GM12891 (cell line): ENCODE data around the gene PDE4DIP.
"Not testable (repeated sequence)": the region's sequence is repeated elsewhere in the genome, so short reads cannot be mapped to it uniquely, and the experiment has no call there.

Experiments
- PAX5 ChIP-seq: IDR thresholded peaks from 2 replicates; pipeline ENCODE4 v1.6.1; 2011; ENCODE audit warnings: low read length, moderate library complexity, mild to moderate bottlenecking; ENCODE audit not compliant: insufficient read depth, severe bottlenecking
- POLR2A ChIP-seq: IDR thresholded peaks from 2 replicates; pipeline ENCODE4 v1.6.1; 2011; ENCODE audit warnings: low read depth, low read length, control low read depth
- POLR2AphosphoS5 ChIP-seq: IDR thresholded peaks from 2 replicates; pipeline ENCODE4 v1.6.1; 2011; ENCODE audit warnings: low read depth, low read length, control low read depth
- POU2F2 ChIP-seq: IDR thresholded peaks from 2 replicates; pipeline ENCODE4 v1.6.1; 2011; ENCODE audit warnings: low read depth, mild to moderate bottlenecking, control low read depth, low read length, moderate library complexity
- SPI1 ChIP-seq: IDR thresholded peaks from 2 replicates; pipeline ENCODE4 v1.6.1; 2011; ENCODE audit warnings: low read depth, low read length, control low read depth
- TAF1 ChIP-seq: IDR thresholded peaks from 2 replicates; pipeline ENCODE4 v1.6.1; 2011; ENCODE audit warnings: low read depth, low read length, control low read depth

DNA sequence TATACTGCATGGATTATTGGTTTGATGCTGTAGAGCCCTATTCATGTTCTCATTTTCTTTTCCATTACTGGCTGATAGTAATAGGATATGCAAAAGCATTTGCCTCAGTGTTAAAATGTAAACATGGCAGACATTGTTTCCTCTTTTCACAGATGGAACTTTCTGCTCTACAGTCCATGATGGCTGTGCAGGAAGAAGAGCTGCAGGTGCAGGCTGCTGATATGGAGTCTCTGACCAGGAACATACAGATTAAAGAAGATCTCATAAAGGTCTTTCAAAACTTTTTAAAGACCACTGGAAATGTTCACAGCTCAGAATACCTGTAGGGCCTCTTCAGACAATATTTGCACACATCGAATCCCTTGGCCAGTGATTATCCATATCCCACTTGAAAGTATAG lies 133.6 kb downstream of the PDE4DIP start:
- TF ChIP-seq TAF1, POLR2A, POLR2AphosphoS5, POU2F2, PAX5, SPI1: not testable (repeated sequence)
